CD4-positive, alpha-beta T cell (primary cell): Measurements from ENCODE around the gene ESPL1. TPM values are rescaled to one million over a fixed set of nuclear protein-coding genes. Genes with fewer than 3 reads are reported as not detected.

ENCODE experiments used
- ATAC-seq: fragments of 200-7000 bp; cut with Tn5 transposase; one replicate; pipeline ENCODE4 v1.10.0; 2022; ENCODE audit warnings: mild to moderate bottlenecking; ENCODE audit not compliant: poor library complexity
- CTCF ChIA-PET: fragments of 350-600 bp; sonication (Branson Sonifier 250); formaldehyde crosslinking; loops from one replicate; lab custom pipeline; 2021; ENCODE audit warnings: antibody characterized with exemption, inconsistent platforms; lab: Charles Lee
- POLR2A ChIA-PET: fragments of 350-600 bp; sonication (Branson Sonifier 250); formaldehyde crosslinking; loops from one replicate; lab custom pipeline; 2021; ENCODE audit warnings: antibody characterized with exemption, inconsistent platforms; lab: Charles Lee
- DNase-seq, 14 experiments: peaks; one replicate each; pipeline ENCODE4 v3.0.0-alpha.2; 2013 to 2020; ENCODE audit warnings: mixed read lengths in 2 of 14
- H3K27ac ChIP-seq, 2 donors: one replicate each; pipeline versions ENCODE4 v1.5.1 to v1.7.0; 2013; ENCODE audit warnings: low read length in 2 of 2, low read depth in 1 of 2, mild to moderate bottlenecking in 1 of 2
- H3K27me3 ChIP-seq, 2 experiments: 1 replicate in 1 of 2; 2 replicates in 1 of 2; pipeline versions ENCODE4 v1.6.1 to v1.7.0; 2013; ENCODE audit warnings: low read length in 2 of 2, control low read depth in 1 of 2, mild to moderate bottlenecking in 1 of 2, moderate library complexity in 1 of 2; ENCODE audit not compliant: insufficient read depth in 2 of 2, control insufficient read depth in 1 of 2
- H3K36me3 ChIP-seq: one replicate; pipeline ENCODE4 v1.6.1; 2013; ENCODE audit warnings: low read length, control low read depth; ENCODE audit not compliant: insufficient read depth
- H3K4me1 ChIP-seq: one replicate; pipeline ENCODE4 v1.6.1; 2013; ENCODE audit warnings: low read length, control low read depth; ENCODE audit not compliant: insufficient read depth
- H3K4me3 ChIP-seq: one replicate; pipeline ENCODE4 v1.5.1; 2013; ENCODE audit warnings: mild to moderate bottlenecking, low read length, moderate library complexity
- H3K9me3 ChIP-seq, 2 experiments: 1 replicate in 1 of 2; 2 replicates in 1 of 2; pipeline versions ENCODE4 v1.6.1 to v1.7.0; 2013; ENCODE audit warnings: low read length in 2 of 2, mild to moderate bottlenecking in 2 of 2, control low read depth in 1 of 2, moderate library complexity in 1 of 2; ENCODE audit not compliant: control insufficient read depth in 1 of 2, insufficient read depth in 1 of 2
- H3K27ac Mint-ChIP-seq: one replicate; pipeline ENCODE4 v1.8.0; 2020; ENCODE audit warnings: mixed read lengths
- H3K27me3 Mint-ChIP-seq: one replicate; pipeline ENCODE4 v1.8.0; 2021; ENCODE audit warnings: mixed read lengths
- H3K36me3 Mint-ChIP-seq: one replicate; pipeline ENCODE4 v1.8.0; 2021; ENCODE audit warnings: low read depth, mixed read lengths
- H3K4me1 Mint-ChIP-seq: one replicate; pipeline ENCODE4 v1.8.0; 2021; ENCODE audit warnings: low read depth, mixed read lengths
- H3K4me3 Mint-ChIP-seq: one replicate; pipeline ENCODE4 v1.8.0; 2020; ENCODE audit warnings: mild to moderate bottlenecking, mixed read lengths
- H3K9me3 Mint-ChIP-seq: one replicate; pipeline ENCODE4 v1.8.0; 2020; ENCODE audit warnings: mixed read lengths
- intact Hi-C, 2 experiments: fragments of 100-400 bp; cut with DNase I in 1 of 2; cut with micrococcal nuclease in 1 of 2; formaldehyde crosslinking; loops; one replicate each; pipeline versions ENCODE4 v1.15.1 to v1.9.0; 2023 to 2025; cut with DNase I, micrococcal nuclease
- total RNA-seq, 174 experiments: library from RNA in 2 of 174; stranded (reverse) in 2 of 174; gene quantifications; one replicate each; pipeline ENCODE4 v1.2.3 and lab custom pipeline; 2021 to 2026
- TF ChIP-seq, protein P1 (sequence below): fragments of 200-600 bp; IDR thresholded peaks from one replicate; pipeline ENCODE4 v1.8.0; 2022; ENCODE audit warnings: antibody characterized with exemption, mild to moderate bottlenecking

The ESPL1 gene
- total RNA-seq, 2 experiments from 2014 or later, result 0.20 to 0.71 TPM

- ATAC-seq, result no peak
- peaks cover 4% of the 10 kb centered on the region for H3K4me1 ChIP-seq
- intact Hi-C loops, result no loop called here
- no peaks in the 10 kb centered on the region for H3K36me3 Mint-ChIP-seq
- peaks cover 30 to 44% of the 10 kb centered on the region in 2 experiments for H3K27me3 ChIP-seq
- H3K27ac ChIP-seq, result no peak overlapping the region
- CTCF ChIA-PET, result interaction anchor here (0.9 kb wide), 1 partner anchor 12 kb away, joined by 3 read pairs; no protein-coding TSS in a partner anchor
- TF ChIP-seq, protein P1, sequence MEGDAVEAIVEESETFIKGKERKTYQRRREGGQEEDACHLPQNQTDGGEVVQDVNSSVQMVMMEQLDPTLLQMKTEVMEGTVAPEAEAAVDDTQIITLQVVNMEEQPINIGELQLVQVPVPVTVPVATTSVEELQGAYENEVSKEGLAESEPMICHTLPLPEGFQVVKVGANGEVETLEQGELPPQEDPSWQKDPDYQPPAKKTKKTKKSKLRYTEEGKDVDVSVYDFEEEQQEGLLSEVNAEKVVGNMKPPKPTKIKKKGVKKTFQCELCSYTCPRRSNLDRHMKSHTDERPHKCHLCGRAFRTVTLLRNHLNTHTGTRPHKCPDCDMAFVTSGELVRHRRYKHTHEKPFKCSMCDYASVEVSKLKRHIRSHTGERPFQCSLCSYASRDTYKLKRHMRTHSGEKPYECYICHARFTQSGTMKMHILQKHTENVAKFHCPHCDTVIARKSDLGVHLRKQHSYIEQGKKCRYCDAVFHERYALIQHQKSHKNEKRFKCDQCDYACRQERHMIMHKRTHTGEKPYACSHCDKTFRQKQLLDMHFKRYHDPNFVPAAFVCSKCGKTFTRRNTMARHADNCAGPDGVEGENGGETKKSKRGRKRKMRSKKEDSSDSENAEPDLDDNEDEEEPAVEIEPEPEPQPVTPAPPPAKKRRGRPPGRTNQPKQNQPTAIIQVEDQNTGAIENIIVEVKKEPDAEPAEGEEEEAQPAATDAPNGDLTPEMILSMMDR, result no peak
- H3K27me3 Mint-ChIP-seq, result peaks cover 45% of the 10 kb centered on the region
- no peak for DNase-seq
- H3K4me1 Mint-ChIP-seq, result peaks cover 4% of the 10 kb centered on the region
- no peak overlapping the region for H3K27ac Mint-ChIP-seq
- H3K9me3 ChIP-seq, result no peaks in the 10 kb centered on the region
- no peak overlapping the region for H3K4me3 Mint-ChIP-seq
- no peaks in the 10 kb centered on the region for H3K36me3 ChIP-seq
- H3K4me3 ChIP-seq, result no peak overlapping the region
- POLR2A ChIA-PET, result no interaction called here
- H3K9me3 Mint-ChIP-seq, result no peaks in the 10 kb centered on the region
Measured at GRCh38 chr12:53333845-53334244, 65.7 kb downstream of the ESPL1 start.

DNA sequence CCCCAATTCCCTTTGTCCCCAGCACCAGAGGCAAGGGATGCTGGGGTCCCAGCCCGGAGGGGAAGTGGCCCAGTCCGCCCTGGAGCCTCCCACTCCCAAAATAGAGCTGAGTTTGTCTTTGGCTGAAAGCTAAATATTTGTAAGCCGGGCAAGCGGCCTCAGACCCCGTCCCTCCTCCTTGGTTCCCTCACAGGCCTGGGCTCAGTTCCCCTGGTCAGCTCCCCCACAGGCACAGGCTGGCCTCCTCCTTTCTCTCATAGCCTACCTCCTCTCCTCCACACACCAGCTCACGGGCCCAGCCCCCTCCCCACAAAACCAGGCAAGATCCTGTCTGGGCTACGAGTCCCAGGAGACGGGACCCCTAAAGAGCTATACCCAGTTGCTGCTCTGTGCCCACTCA lies 66.7 kb downstream of the ESPL1 start:
- Histone ChIP-seq H3K4me3 (no peak overlapping the region), H3K36me3 (no peaks in the 10 kb centered on the region), H3K4me1 (peaks cover 4% of the 10 kb centered on the region), H3K9me3 (no peaks in the 10 kb centered on the region), H3K27ac (no peak overlapping the region), H3K27me3 (peaks cover 33 to 46% of the 10 kb centered on the region in 2 experiments)
- ChIA-PET CTCF (interaction anchor here (1.0 kb wide), 1 partner anchor 86 kb away, joined by 3 read pairs; no protein-coding TSS in a partner anchor), POLR2A (interaction anchor here (1.3 kb wide), 1 partner anchor 45 kb away, joined by 6 read pairs; the partner anchor contains the start of gene SP1)
- no peak overlapping the region for H3K27ac Mint-ChIP-seq
- no peaks in the 10 kb centered on the region for H3K9me3 Mint-ChIP-seq
- H3K4me3 Mint-ChIP-seq, result no peak overlapping the region
- H3K27me3 Mint-ChIP-seq, result peaks cover 48% of the 10 kb centered on the region
- TF ChIP-seq, protein P1, result no peak
- intact Hi-C loops, result no loop called here
- H3K36me3 Mint-ChIP-seq, result no peaks in the 10 kb centered on the region
- peaks cover 4% of the 10 kb centered on the region for H3K4me1 Mint-ChIP-seq
- ATAC-seq (no peak), DNase-seq (no peak)

DNA sequence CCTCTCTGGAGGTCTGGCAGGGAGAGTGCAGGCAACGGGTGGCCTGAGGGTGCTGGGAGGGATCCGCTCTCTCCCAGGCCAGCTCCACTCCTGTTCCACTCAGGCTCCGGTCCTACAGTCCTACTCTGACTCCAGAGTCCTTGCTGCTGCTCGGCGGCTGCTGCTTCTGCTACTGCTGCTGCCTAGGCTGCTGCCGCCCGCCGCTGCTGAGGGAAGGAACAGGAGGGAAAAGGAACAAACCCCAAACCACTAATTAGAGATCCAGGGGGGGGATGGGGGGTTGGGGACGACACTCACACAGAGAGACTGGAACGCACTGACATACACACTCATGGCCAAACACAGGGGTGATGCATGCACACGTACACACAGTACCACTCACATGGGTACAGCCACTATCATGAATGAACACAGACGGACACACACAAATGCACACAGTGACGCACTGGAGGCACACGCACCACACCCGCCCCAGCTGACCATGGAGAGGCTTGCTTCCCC lies 68.1 kb downstream of the ESPL1 start, which contains the start of gene SP7:
Gene SP7, minus strand, starts transcription at position 174 of the 501 bp plus-strand sequence. CDS start 708 bp downstream, outside the sequence.
- peaks cover 4% of the 10 kb centered on the region for H3K4me1 Mint-ChIP-seq
- H3K9me3 Mint-ChIP-seq, result no peaks in the 10 kb centered on the region
- H3K36me3 ChIP-seq, result no peaks in the 10 kb centered on the region
- ATAC-seq, result no peak
- H3K4me1 ChIP-seq, result peaks cover 4% of the 10 kb centered on the region
- no peak within 1 kb of the TSS for H3K27ac ChIP-seq
- H3K4me3 Mint-ChIP-seq, result no peak within 1 kb of the TSS
- intact Hi-C loops, result no loop called here
- no peaks in the 10 kb centered on the region for H3K36me3 Mint-ChIP-seq
- TF ChIP-seq, protein P1, result no peak
- no peak within 1 kb of the TSS for H3K4me3 ChIP-seq
- no peak within 1 kb of the TSS for H3K27ac Mint-ChIP-seq
- no peak for DNase-seq
- ChIA-PET POLR2A (no interaction called here), CTCF (no interaction called here)
- H3K9me3 ChIP-seq, result no peaks in the 10 kb centered on the region
- peaks cover 52% of the 10 kb centered on the region for H3K27me3 Mint-ChIP-seq
- H3K27me3 ChIP-seq, result peaks cover 35 to 50% of the 10 kb centered on the region in 2 experiments
